Measurements from ENCODE around the gene LEMD2. TPM values are rescaled to one million over a fixed set of nuclear protein-coding genes. Genes with fewer than 3 reads are reported as not detected.

Gene LEMD2
- total RNA-seq, 4 donors from 2014 or later, result 37.7 to 47.2 (median 42.3) TPM

- Histone ChIP-seq H3K4me3 (no peak overlapping the region), H3K27me3 (peaks cover 0 to 91% (median 8%) of the 10 kb centered on the region in 4 donors), H3K4me1 (peaks cover 0 to 19% (median 0%) of the 10 kb centered on the region in 3 donors), H3K27ac (no peak overlapping the region), H3K36me3 (no peaks in the 10 kb centered on the region), H3K9me3 (no peaks in the 10 kb centered on the region)
- no peak for TF ChIP-seq CTCF (IDR thresholded peaks at IDR 0.05)
- no peak for TF ChIP-seq POLR2A (IDR thresholded peaks at IDR 0.05)
- no peak for DNase-seq
- intact Hi-C loops (cut with DNase I), result no loop called here
- 53 to 92% methylated on average over 3 to 7 of the region's 19 CpGs for WGBS, 2 donors
These were observed 25.4 kb upstream of the LEMD2 start for GRCh38 chr6:33813990-33814985.

GRCh38 chr6:33813246-33813904 lies 24.4 kb upstream of the LEMD2 start:
- H3K27ac ChIP-seq, result no peak overlapping the region
- no peak for DNase-seq
- peaks cover 0 to 91% (median 8%) of the 10 kb centered on the region in 4 donors for H3K27me3 ChIP-seq
- H3K36me3 ChIP-seq, result no peaks in the 10 kb centered on the region
- no peak overlapping the region for H3K4me3 ChIP-seq
- peaks cover 0 to 19% (median 0%) of the 10 kb centered on the region in 3 donors for H3K4me1 ChIP-seq
- no peaks in the 10 kb centered on the region for H3K9me3 ChIP-seq
- no peak for TF ChIP-seq CTCF (IDR thresholded peaks at IDR 0.05)
- intact Hi-C loops (cut with DNase I), result no loop called here
- WGBS, 2 donors, result 65 to 67% methylated on average over 9 to 11 of the region's 16 CpGs

- no peaks in the 10 kb centered on the region for H3K9me3 ChIP-seq
- H3K4me3 ChIP-seq, result no peak overlapping the region
- no peaks in the 10 kb centered on the region for H3K36me3 ChIP-seq
- intact Hi-C loops (cut with DNase I), result no loop called here
- TF ChIP-seq CTCF (IDR thresholded peaks at IDR 0.05) (peak in 4 of 6 experiments; percentile 30 to 47 (median 32)), POLR2A (IDR thresholded peaks at IDR 0.05) (no peak)
- H3K27me3 ChIP-seq, result peaks cover 0 to 92% (median 8%) of the 10 kb centered on the region in 4 donors
- no peak for DNase-seq
- 11% methylated on average over 3 to 9 of the region's 11 CpGs for WGBS, 2 donors
- peaks cover 0 to 16% (median 0%) of the 10 kb centered on the region in 3 donors for H3K4me1 ChIP-seq
- H3K27ac ChIP-seq, result no peak overlapping the region
These were observed 23.7 kb upstream of the LEMD2 start for GRCh38 chr6:33812669-33813068.

- Histone ChIP-seq H3K4me3 (no peak overlapping the region), H3K27me3 (peaks cover 0 to 89% (median 7%) of the 10 kb centered on the region in 4 donors), H3K4me1 (no peaks in the 10 kb centered on the region), H3K27ac (no peak overlapping the region), H3K36me3 (no peaks in the 10 kb centered on the region), H3K9me3 (no peaks in the 10 kb centered on the region)
- DNase-seq, result no peak
- TF ChIP-seq POLR2A (IDR thresholded peaks at IDR 0.05), result no peak
- TF ChIP-seq CTCF (IDR thresholded peaks at IDR 0.05), result no peak
- intact Hi-C loops (cut with DNase I), result no loop called here
- 33% methylated on average over 2 of the region's 2 CpGs; no CpG with 5 or more reads in 1 of the 2 donors for WGBS, 2 donors
These were observed 20.7 kb upstream of the LEMD2 start for GRCh38 chr6:33809594-33809993.

All from esophagus squamous epithelium (tissue), 5 donors.